Thymus (tissue), 2 donors: ENCODE results near the gene NOC3L. TPM values are rescaled to one million over a fixed set of nuclear protein-coding genes. Genes with fewer than 3 reads are reported as not detected.

Experiments
- polyA plus RNA-seq: library from polyadenylated mRNA; stranded (reverse); fragments of 200-250 nt; gene quantifications from one replicate; pipeline ENCODE4 v1.2.3, GENCODE V29; 2013
- total RNA-seq: library from RNA; stranded (reverse); fragments of 120-200 nt; gene quantifications from one replicate; pipeline ENCODE4 v1.2.4, GENCODE V29; 2013
- donor health status: healthy.

The NOC3L gene
- total and polyA plus RNA-seq, 2 donors = 13.2 to 21.1 TPM

Other genes starting within 250 kb of the NOC3L start
- gene TBC1D12, start 39.6 kb upstream of the NOC3L start, total RNA-seq = 3.7 TPM
- 8.9 TPM for gene TBC1D12, start 39.6 kb upstream of the NOC3L start, polyA plus RNA-seq
- 46.0 TPM for gene HELLS, start 182.8 kb upstream of the NOC3L start, total RNA-seq
- 8.5 TPM for gene HELLS, start 182.8 kb upstream of the NOC3L start, polyA plus RNA-seq